AG09309 (cell line): ENCODE data around the gene TMEM52.

Experiments used
- DNase-seq: peaks from one replicate; pipeline ENCODE4 v3.0.0-alpha.2; 2010; ENCODE audit warnings: low read depth
- H3K4me3 ChIP-seq: 2 replicates; pipeline ENCODE4 v1.5.1; 2011; ENCODE audit warnings: mild to moderate bottlenecking, low read depth, low read length, moderate library complexity; ENCODE audit not compliant: control insufficient read depth
- TF ChIP-seq, protein P1 (sequence below): IDR thresholded peaks from 2 replicates; pipeline ENCODE4 v1.5.1; 2011; ENCODE audit warnings: mild to moderate bottlenecking, low read depth, low read length, inconsistent platforms; ENCODE audit not compliant: insufficient read depth, control insufficient read depth; ENCODE audit errors: missing control alignments

The TMEM52 gene

DNA sequence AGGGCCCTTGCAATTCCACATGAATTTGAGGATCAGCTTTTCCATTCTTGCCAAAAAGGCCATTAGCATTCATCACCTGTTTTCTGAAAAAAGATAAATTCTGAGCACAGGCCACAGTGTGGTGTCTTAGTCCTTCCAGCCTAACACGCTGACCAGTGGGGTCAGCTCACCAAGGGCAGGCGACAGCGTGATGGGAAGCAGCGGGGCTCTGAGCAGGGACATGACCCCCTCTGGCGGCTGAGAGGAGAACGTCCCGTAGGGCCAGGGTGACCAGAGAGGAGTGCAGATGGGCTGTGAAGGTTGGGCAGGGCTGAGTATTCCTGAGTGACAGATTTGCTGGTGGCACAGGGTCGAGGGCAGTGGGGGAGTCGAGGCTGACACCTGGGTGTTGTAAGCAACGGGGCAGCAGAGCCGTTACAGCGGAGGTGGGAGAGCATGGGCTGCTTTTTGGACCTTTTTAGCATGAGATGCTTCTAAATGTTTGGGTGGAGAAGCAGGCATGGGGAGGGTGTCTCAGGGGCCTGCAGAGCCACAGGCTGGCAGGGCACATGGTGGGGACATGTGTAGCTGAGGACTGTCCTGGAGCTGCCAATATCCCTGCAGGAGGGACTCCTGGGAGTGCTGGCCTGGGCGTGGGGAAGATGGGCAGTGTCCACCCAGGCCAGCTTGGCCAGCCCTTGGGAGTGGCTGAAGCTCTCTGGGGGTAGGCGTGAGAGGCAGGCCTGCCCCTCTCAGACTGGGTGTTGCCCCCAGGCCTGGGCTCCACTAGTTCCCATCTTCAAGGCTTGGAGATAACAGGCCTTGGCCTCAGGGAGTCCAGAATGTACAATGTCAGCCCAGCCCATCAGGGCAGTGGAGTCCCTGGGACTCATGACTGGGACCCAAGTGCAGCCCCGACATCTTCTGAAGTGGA lies 12.6 kb downstream of the TMEM52 start:
- H3K4me3 ChIP-seq = no peak overlapping the region
- TF ChIP-seq, protein P1, sequence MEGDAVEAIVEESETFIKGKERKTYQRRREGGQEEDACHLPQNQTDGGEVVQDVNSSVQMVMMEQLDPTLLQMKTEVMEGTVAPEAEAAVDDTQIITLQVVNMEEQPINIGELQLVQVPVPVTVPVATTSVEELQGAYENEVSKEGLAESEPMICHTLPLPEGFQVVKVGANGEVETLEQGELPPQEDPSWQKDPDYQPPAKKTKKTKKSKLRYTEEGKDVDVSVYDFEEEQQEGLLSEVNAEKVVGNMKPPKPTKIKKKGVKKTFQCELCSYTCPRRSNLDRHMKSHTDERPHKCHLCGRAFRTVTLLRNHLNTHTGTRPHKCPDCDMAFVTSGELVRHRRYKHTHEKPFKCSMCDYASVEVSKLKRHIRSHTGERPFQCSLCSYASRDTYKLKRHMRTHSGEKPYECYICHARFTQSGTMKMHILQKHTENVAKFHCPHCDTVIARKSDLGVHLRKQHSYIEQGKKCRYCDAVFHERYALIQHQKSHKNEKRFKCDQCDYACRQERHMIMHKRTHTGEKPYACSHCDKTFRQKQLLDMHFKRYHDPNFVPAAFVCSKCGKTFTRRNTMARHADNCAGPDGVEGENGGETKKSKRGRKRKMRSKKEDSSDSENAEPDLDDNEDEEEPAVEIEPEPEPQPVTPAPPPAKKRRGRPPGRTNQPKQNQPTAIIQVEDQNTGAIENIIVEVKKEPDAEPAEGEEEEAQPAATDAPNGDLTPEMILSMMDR = peak; percentile 96
- DNase-seq = peak; percentile 33

DNA sequence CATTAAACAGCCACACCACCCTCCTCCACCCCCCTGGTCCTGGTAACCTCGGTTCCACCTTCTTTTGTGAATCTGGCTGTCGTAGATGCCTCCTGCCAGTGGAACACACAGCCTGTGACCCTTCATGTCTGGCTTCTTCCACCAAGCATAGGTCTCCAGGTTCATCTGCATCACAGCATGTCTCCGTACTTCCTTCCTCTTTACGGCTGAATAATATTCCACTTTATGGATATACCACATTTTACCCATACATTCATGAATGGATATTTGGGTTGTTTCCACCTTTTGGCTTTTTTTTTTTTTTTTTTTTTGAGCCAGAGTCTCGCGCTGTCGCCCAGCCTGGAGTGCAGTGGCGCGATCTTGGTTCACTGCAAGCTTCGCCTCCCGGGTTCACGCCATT lies 15.9 kb downstream of the TMEM52 start:
- no peak overlapping the region for H3K4me3 ChIP-seq
- no peak for DNase-seq
- TF ChIP-seq, protein P1 = no peak

DNA sequence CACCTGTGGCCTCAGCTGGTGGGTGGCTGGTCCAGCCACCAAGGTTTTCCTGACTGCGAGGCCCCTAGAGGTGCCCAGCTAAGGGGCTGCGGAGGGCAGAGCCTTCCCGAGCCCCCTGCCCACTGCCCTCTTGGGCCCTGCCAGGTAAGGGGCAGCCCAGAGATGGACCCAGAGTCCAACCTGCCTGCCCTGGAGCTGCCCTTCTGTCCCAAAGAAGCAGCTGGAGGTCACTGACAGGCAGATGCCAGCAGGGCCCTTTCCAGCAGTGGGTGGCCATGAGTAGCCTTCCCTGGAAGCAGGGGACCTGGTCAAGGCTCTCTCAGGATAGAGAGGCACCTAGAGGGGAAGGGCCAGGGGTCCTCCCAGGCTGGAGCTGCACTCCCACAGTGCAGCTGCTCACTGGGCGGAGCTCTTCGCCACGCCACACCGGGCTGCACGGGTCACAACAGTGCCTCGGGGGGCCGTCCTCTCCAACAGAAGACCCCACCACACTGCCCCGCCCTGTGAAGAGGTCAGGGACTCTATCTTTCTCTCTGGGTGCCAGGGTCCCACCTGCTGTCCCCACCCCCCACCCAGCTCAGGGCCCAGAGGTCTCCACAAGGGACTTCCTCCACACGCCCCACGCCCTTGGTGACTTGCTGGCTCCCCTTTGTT lies 17.3 kb downstream of the TMEM52 start:
- H3K4me3 ChIP-seq = no peak overlapping the region
- TF ChIP-seq, protein P1 = no peak
- DNase-seq = no peak

DNA sequence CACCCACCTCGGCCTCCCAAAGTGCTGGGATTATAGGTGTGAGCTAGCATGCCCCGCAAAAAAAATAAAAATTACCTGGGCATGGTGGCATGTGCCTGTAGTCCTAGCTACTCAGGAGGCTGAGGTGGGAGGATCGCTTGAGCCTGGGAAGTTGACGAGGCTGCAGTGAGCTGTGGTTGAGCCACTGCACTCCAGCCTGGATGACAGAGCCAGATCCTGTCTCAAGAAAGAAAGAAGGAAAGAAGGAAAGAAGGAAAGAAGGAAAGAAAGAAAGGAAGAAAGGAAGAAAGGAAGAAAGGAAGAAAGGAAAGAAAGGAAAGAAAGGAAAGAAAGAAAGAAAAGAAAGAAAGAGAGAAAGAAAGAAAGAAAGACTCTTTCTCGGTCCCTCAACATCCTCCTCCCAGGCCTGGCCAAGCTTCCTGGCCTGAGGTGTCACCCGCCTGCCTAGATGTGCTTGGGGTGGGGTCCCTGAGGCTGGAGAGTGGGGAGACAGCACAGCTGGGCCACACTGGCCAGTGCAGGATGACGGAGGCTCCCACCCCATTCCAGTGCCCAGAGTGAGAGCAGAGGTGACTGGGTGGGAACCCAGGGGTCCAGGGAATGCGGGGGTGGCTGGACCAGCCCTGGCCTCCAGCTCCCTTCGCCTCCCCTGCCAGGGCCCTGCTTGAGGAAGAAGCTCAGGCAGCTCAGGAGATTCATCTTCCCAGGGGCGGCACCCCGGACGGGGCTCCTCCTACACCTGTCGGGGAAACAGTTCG lies 18.0 kb downstream of the TMEM52 start:
- TF ChIP-seq, protein P1 = no peak
- no peak overlapping the region for H3K4me3 ChIP-seq
- DNase-seq = no peak

DNA sequence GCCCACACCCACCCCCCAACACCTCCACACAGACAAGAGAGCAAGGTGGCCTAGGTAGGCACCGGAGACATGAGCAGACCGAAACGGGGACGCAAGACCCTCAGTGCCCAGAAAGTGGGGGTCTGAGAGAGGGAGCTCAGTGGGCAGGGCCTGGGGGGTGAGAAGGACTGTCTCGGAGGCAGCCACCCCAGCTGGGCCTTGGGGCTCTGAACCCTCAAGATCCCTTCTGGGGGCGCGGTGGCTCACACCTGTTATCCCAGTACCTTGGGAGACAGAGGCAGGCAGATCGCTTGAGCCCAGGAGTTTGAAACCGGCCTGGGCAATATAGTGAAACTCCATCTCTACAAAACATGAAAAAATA lies 19.1 kb downstream of the TMEM52 start:
- TF ChIP-seq, protein P1 = no peak
- DNase-seq = no peak
- H3K4me3 ChIP-seq = no peak overlapping the region

DNA sequence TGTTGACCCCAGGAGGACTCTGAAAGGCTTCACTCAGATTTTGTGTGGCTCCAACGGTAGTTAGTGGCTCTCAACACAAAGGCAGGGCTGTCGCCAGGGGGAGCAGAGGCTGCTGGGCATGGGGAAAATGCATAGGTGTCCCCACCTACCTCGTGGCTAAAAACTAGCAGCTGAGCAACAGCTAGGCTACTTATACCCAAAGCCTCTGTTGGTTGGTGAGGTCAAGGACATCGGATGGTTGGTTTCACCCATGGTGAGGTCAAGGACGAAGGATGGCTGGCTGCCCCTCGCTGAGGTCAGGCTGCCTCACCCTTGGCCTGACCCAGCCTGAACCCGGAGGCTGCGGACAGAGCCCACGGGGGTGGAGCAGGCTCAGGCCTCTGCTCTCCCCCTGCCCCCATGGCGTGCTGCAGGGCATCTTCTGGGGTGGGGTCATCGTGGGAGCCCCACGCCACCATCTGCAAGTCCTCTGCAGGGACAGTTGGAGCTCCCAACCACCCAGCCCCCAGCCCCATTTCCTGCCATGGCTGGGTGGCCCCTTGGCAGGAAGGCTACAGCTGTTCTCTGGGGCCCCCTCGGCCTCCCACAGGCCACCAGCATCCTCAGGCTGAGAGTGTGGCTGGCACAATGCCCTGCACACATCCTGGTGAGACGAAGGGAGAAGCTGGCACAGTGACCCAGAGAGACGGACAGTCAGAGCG lies 19.7 kb downstream of the TMEM52 start:
- no peak overlapping the region for H3K4me3 ChIP-seq
- TF ChIP-seq, protein P1 = peak; percentile 16
- DNase-seq = no peak
